B cell (primary cell): ENCODE results near the gene PLPP2. TPM values are rescaled to one million over a fixed set of nuclear protein-coding genes. Genes with fewer than 3 reads are reported as not detected.

Experiments
- ATAC-seq: fragments of 200-7000 bp; cut with Tn5 transposase; one replicate; pipeline ENCODE4 v1.10.0; 2021; ENCODE audit warnings: low read depth, mild to moderate bottlenecking, moderate number of reproducible peaks, moderate library complexity
- CTCF ChIA-PET: fragments of 350-600 bp; sonication (Branson Sonifier 250); formaldehyde crosslinking; loops from one replicate; lab custom pipeline; 2021; ENCODE audit warnings: antibody characterized with exemption, inconsistent platforms; lab: Charles Lee
- POLR2A ChIA-PET: fragments of 350-600 bp; sonication (Branson Sonifier 250); formaldehyde crosslinking; loops from one replicate; lab custom pipeline; 2021; ENCODE audit warnings: antibody characterized with exemption; lab: Charles Lee
- DNase-seq: peaks from one replicate; pipeline ENCODE4 v3.0.0; 2013
- H2AFZ ChIP-seq: 2 replicates; pipeline ENCODE4 v1.6.1; 2012; ENCODE audit warnings: mild to moderate bottlenecking, low read depth, low read length; ENCODE audit not compliant: insufficient read depth, poor library complexity, severe bottlenecking
- H3K27ac ChIP-seq, 2 donors: 1 replicate in 1 of 2; 2 replicates in 1 of 2; pipeline ENCODE4 v1.5.1; 2012 to 2013; ENCODE audit warnings: low read length in 2 of 2, mild to moderate bottlenecking in 2 of 2, moderate library complexity in 1 of 2
- H3K27me3 ChIP-seq, 4 experiments: fragments of 200-600 bp in 1 of 4; sonication (generic) in 1 of 4; replicated peaks in 1 of 4; 1 replicate in 2 of 4; 2 replicates in 2 of 4; pipeline versions ENCODE4 v1.6.1 to v1.7.0; 2013 to 2016; ENCODE audit warnings: low read length in 3 of 4, mild to moderate bottlenecking in 2 of 4, mixed read lengths in 1 of 4, moderate library complexity in 1 of 4; ENCODE audit not compliant: insufficient read depth in 4 of 4, control insufficient read depth in 3 of 4; ENCODE audit errors: control extremely low read depth in 1 of 4
- H3K36me3 ChIP-seq, 2 experiments: replicated peaks in 1 of 2; 1 replicate in 1 of 2; 2 replicates in 1 of 2; pipeline versions ENCODE4 v1.6.1 to v1.7.1; 2013; ENCODE audit warnings: low read length in 1 of 2; ENCODE audit not compliant: insufficient read depth in 2 of 2, control insufficient read depth in 1 of 2; ENCODE audit errors: control extremely low read depth in 1 of 2, extremely low read depth in 1 of 2
- H3K4me1 ChIP-seq, 2 donors: fragments of 200-600 bp in 1 of 2; sonication (generic) in 1 of 2; 1 replicate in 1 of 2; 2 replicates in 1 of 2; pipeline versions ENCODE4 v1.5.1 to v1.6.1; 2013 to 2017; ENCODE audit warnings: low read length in 2 of 2; ENCODE audit not compliant: control insufficient read depth in 2 of 2, insufficient read depth in 2 of 2
- H3K4me2 ChIP-seq: replicated peaks from 2 replicates; pipeline ENCODE3; 2012; ENCODE audit warnings: mild to moderate bottlenecking, low read depth, low read length; ENCODE audit not compliant: poor library complexity, severe bottlenecking
- H3K4me3 ChIP-seq, 5 experiments: fragments of 200-600 bp in 1 of 5; sonication (generic) in 1 of 5; 1 replicate in 3 of 5; 2 replicates in 2 of 5; pipeline versions ENCODE4 v1.5.1 to v1.7.0; 2011 to 2016; ENCODE audit warnings: low read length in 4 of 5, mild to moderate bottlenecking in 4 of 5, low read depth in 2 of 5, control low read depth in 1 of 5, moderate library complexity in 1 of 5; ENCODE audit not compliant: insufficient read depth in 1 of 5; ENCODE audit errors: control extremely low read depth in 1 of 5, extremely low read depth in 1 of 5
- H3K79me2 ChIP-seq: fragments of 200-600 bp; sonication (generic); one replicate; pipeline ENCODE4 v1.6.0; 2016; ENCODE audit warnings: low read length; ENCODE audit not compliant: control insufficient read depth, insufficient read depth
- H3K9ac ChIP-seq: fragments of 200-600 bp; sonication (generic); 2 replicates; pipeline ENCODE4 v1.6.1; 2017; ENCODE audit warnings: mild to moderate bottlenecking, low read length, moderate library complexity
- H3K9me3 ChIP-seq, 3 donors: one replicate each; pipeline versions ENCODE4 v1.6.1 to v1.7.1; 2013; ENCODE audit warnings: low read length in 2 of 3; ENCODE audit not compliant: control insufficient read depth in 2 of 3, insufficient read depth in 1 of 3; ENCODE audit errors: control extremely low read depth in 1 of 3
- H4K20me1 ChIP-seq: 2 replicates; pipeline ENCODE4 v1.6.0; 2012; ENCODE audit warnings: mild to moderate bottlenecking, low read length; ENCODE audit not compliant: insufficient read depth, control insufficient read depth, poor library complexity, severe bottlenecking
- H3K27ac Mint-ChIP-seq: one replicate; pipeline ENCODE4 v1.8.0; 2021; ENCODE audit warnings: mixed read lengths
- H3K27me3 Mint-ChIP-seq: one replicate; pipeline ENCODE4 v1.8.0; 2021; ENCODE audit warnings: mixed read lengths
- H3K4me1 Mint-ChIP-seq: one replicate; pipeline ENCODE4 v1.8.0; 2021; ENCODE audit warnings: mixed read lengths
- H3K4me3 Mint-ChIP-seq: one replicate; pipeline ENCODE4 v1.8.0; 2021; ENCODE audit warnings: mixed read lengths
- H3K9me3 Mint-ChIP-seq: one replicate; pipeline ENCODE4 v1.8.0; 2022; ENCODE audit warnings: mixed read lengths; ENCODE audit not compliant: insufficient read depth
- CTCF ChIP-seq: fragments of 200-600 bp; IDR thresholded peaks from one replicate; pipeline ENCODE4 v1.8.0; 2022; ENCODE audit warnings: antibody characterized with exemption, mild to moderate bottlenecking
- EZH2 ChIP-seq: IDR thresholded peaks from 2 replicates; pipeline ENCODE4 v1.6.1; 2012; ENCODE audit warnings: borderline replicate concordance, low read depth, mild to moderate bottlenecking, moderate library complexity, low read length; ENCODE audit not compliant: insufficient read depth, poor library complexity, severe bottlenecking
- WGBS: methylation state at CpG from one replicate; pipeline ENCODE4 v1.1.5; 2013; ENCODE audit warnings: missing lambda C conversion rate; ENCODE audit not compliant: insufficient coverage; 5-methylcytosine and 5-hydroxymethylcytosine counted together
- intact Hi-C: fragments of 100-400 bp; cut with micrococcal nuclease; formaldehyde crosslinking; loops from one replicate; pipeline ENCODE4 v1.10.0; 2022
- polyA plus RNA-seq: library from polyadenylated mRNA; depleted of rRNA; stranded (reverse); fragments of >200 nt; gene quantifications from 2 replicates; pipeline ENCODE4 v1.2.3, GENCODE V29; 2012
- total RNA-seq, 2 donors: library from RNA; stranded (reverse); fragments of 120-200 nt in 1 of 2; gene quantifications; 1 replicate in 1 of 2; 2 replicates in 1 of 2; pipeline versions ENCODE4 v1.2.3 to v1.2.4, GENCODE V29; 2013 to 2022

The PLPP2 gene
- total and polyA plus RNA-seq, 2 donors (not counting 1 experiment from before 2014, with no cell fraction given): 0.37 to 1.3 TPM

GRCh38 chr19:279656-280055 lies 11.5 kb downstream of the PLPP2 start:
- H3K9me3 ChIP-seq: peaks cover 0 to 4% (median 0%) of the 10 kb centered on the region in 3 donors
- Mint-ChIP-seq H3K4me3 (no peak overlapping the region), H3K27me3 (peaks cover 30% of the 10 kb centered on the region), H3K27ac (no peak overlapping the region), H3K9me3 (no peaks in the 10 kb centered on the region), H3K4me1 (no peaks in the 10 kb centered on the region)
- no peak overlapping the region for H3K4me3 ChIP-seq
- no peak overlapping the region for H3K4me2 ChIP-seq
- WGBS: 87% methylated on average over 8 of the region's 10 CpGs
- POLR2A ChIA-PET: no interaction called here
- CTCF ChIA-PET: interaction anchor here (1.4 kb wide), 1 partner anchor 13 kb away, joined by 4 read pairs; no protein-coding TSS in a partner anchor
- no peak for DNase-seq
- no peaks in the 10 kb centered on the region for H3K36me3 ChIP-seq
- TF ChIP-seq EZH2: no peak
- no peak for TF ChIP-seq CTCF
- H4K20me1 ChIP-seq: no peaks in the 10 kb centered on the region
- no peak overlapping the region for H2AFZ ChIP-seq
- no peak overlapping the region for H3K27ac ChIP-seq
- no peak for ATAC-seq
- no peaks in the 10 kb centered on the region for H3K79me2 ChIP-seq
- H3K27me3 ChIP-seq: peaks cover 0 to 23% (median 6%) of the 10 kb centered on the region in 4 experiments
- intact Hi-C loops: no loop called here
- H3K9ac ChIP-seq: no peak overlapping the region
- H3K4me1 ChIP-seq: no peaks in the 10 kb centered on the region

- Mint-ChIP-seq H3K27me3 (peaks cover 30% of the 10 kb centered on the region), H3K9me3 (no peaks in the 10 kb centered on the region), H3K4me3 (no peak overlapping the region), H3K27ac (no peak overlapping the region), H3K4me1 (no peaks in the 10 kb centered on the region)
- Histone ChIP-seq H3K4me2 (no peak overlapping the region), H3K27ac (no peak overlapping the region), H3K9me3 (peaks cover 0 to 4% (median 0%) of the 10 kb centered on the region in 3 donors), H3K4me1 (no peaks in the 10 kb centered on the region), H2AFZ (no peak overlapping the region), H3K27me3 (peaks cover 0 to 23% (median 6%) of the 10 kb centered on the region in 4 experiments), H4K20me1 (no peaks in the 10 kb centered on the region), H3K79me2 (no peaks in the 10 kb centered on the region), H3K36me3 (no peaks in the 10 kb centered on the region), H3K9ac (no peak overlapping the region), H3K4me3 (no peak overlapping the region)
- DNase-seq (no peak), ATAC-seq (no peak)
- intact Hi-C loops: no loop called here
- no peak for TF ChIP-seq EZH2
- no peak for TF ChIP-seq CTCF
- ChIA-PET POLR2A (no interaction called here), CTCF (no interaction called here)
- WGBS: 88% methylated on average over 7 of the region's 8 CpGs
Measured at GRCh38 chr19:279231-279630, 12.0 kb downstream of the PLPP2 start.
